Subcutaneous adipose tissue (tissue), 4 donors: Measurements from ENCODE around the gene GALE. TPM values are rescaled to one million over a fixed set of nuclear protein-coding genes. Genes with fewer than 3 reads are reported as not detected.

Experiments
- CTCF ChIP-seq: fragments of 450-650 bp; IDR thresholded peaks from one replicate; pipeline ENCODE4 v1.5.1; 2016; ENCODE audit warnings: low read depth, mild to moderate bottlenecking, control low read depth, antibody characterized with exemption, moderate library complexity
- total RNA-seq, 4 donors: library from RNA; depleted of rRNA; stranded (reverse); fragments of >200 nt; gene quantifications; one replicate each; pipeline ENCODE4 v1.1.0, GENCODE V29; 2016

Gene GALE
- total RNA-seq, 4 donors from 2014 or later = 11.9 to 15.8 (median 13.9) TPM

GRCh38 chr1:23816906-23817305 lies 16.4 kb upstream of the GALE start:
- TF ChIP-seq CTCF = no peak

GRCh38 chr1:23816361-23816760 lies 15.8 kb upstream of the GALE start:
- no peak for TF ChIP-seq CTCF

GRCh38 chr1:23814016-23814415 lies 13.5 kb upstream of the GALE start:
- TF ChIP-seq CTCF = no peak

GRCh38 chr1:23810818-23811540 lies 10.4 kb upstream of the GALE start:
- TF ChIP-seq CTCF = no peak

- no peak for TF ChIP-seq CTCF
Observed at GRCh38 chr1:23809751-23810171, 9.2 kb upstream of the GALE start.

GRCh38 chr1:23807453-23807852 lies 6.9 kb upstream of the GALE start:
- TF ChIP-seq CTCF = no peak

GRCh38 chr1:23806280-23806679 lies 5.7 kb upstream of the GALE start:
- no peak for TF ChIP-seq CTCF
